B cell (primary cell): Measurements from ENCODE around the gene ERC2. TPM values are rescaled to one million over a fixed set of nuclear protein-coding genes. Genes with fewer than 3 reads are reported as not detected.

Experiments
- ATAC-seq: fragments of 200-7000 bp; cut with Tn5 transposase; one replicate; pipeline ENCODE4 v1.10.0; 2021; ENCODE audit warnings: low read depth, mild to moderate bottlenecking, moderate number of reproducible peaks, moderate library complexity
- CTCF ChIA-PET: fragments of 350-600 bp; sonication (Branson Sonifier 250); formaldehyde crosslinking; loops from one replicate; lab custom pipeline; 2021; ENCODE audit warnings: antibody characterized with exemption, inconsistent platforms; lab: Charles Lee
- POLR2A ChIA-PET: fragments of 350-600 bp; sonication (Branson Sonifier 250); formaldehyde crosslinking; loops from one replicate; lab custom pipeline; 2021; ENCODE audit warnings: antibody characterized with exemption; lab: Charles Lee
- DNase-seq: peaks from one replicate; pipeline ENCODE4 v3.0.0; 2013
- H2AFZ ChIP-seq: 2 replicates; pipeline ENCODE4 v1.6.1; 2012; ENCODE audit warnings: mild to moderate bottlenecking, low read depth, low read length; ENCODE audit not compliant: insufficient read depth, poor library complexity, severe bottlenecking
- H3K27ac ChIP-seq, 2 donors: 1 replicate in 1 of 2; 2 replicates in 1 of 2; pipeline ENCODE4 v1.5.1; 2012 to 2013; ENCODE audit warnings: low read length in 2 of 2, mild to moderate bottlenecking in 2 of 2, moderate library complexity in 1 of 2
- H3K27me3 ChIP-seq, 4 experiments: fragments of 200-600 bp in 1 of 4; sonication (generic) in 1 of 4; replicated peaks in 1 of 4; 1 replicate in 2 of 4; 2 replicates in 2 of 4; pipeline versions ENCODE4 v1.6.1 to v1.7.0; 2013 to 2016; ENCODE audit warnings: low read length in 3 of 4, mild to moderate bottlenecking in 2 of 4, mixed read lengths in 1 of 4, moderate library complexity in 1 of 4; ENCODE audit not compliant: insufficient read depth in 4 of 4, control insufficient read depth in 3 of 4; ENCODE audit errors: control extremely low read depth in 1 of 4
- H3K36me3 ChIP-seq, 2 experiments: replicated peaks in 1 of 2; 1 replicate in 1 of 2; 2 replicates in 1 of 2; pipeline versions ENCODE4 v1.6.1 to v1.7.1; 2013; ENCODE audit warnings: low read length in 1 of 2; ENCODE audit not compliant: insufficient read depth in 2 of 2, control insufficient read depth in 1 of 2; ENCODE audit errors: control extremely low read depth in 1 of 2, extremely low read depth in 1 of 2
- H3K4me1 ChIP-seq, 2 donors: fragments of 200-600 bp in 1 of 2; sonication (generic) in 1 of 2; 1 replicate in 1 of 2; 2 replicates in 1 of 2; pipeline versions ENCODE4 v1.5.1 to v1.6.1; 2013 to 2017; ENCODE audit warnings: low read length in 2 of 2; ENCODE audit not compliant: control insufficient read depth in 2 of 2, insufficient read depth in 2 of 2
- H3K4me2 ChIP-seq: replicated peaks from 2 replicates; pipeline ENCODE3; 2012; ENCODE audit warnings: mild to moderate bottlenecking, low read depth, low read length; ENCODE audit not compliant: poor library complexity, severe bottlenecking
- H3K4me3 ChIP-seq, 5 experiments: fragments of 200-600 bp in 1 of 5; sonication (generic) in 1 of 5; 1 replicate in 3 of 5; 2 replicates in 2 of 5; pipeline versions ENCODE4 v1.5.1 to v1.7.0; 2011 to 2016; ENCODE audit warnings: low read length in 4 of 5, mild to moderate bottlenecking in 4 of 5, low read depth in 2 of 5, control low read depth in 1 of 5, moderate library complexity in 1 of 5; ENCODE audit not compliant: insufficient read depth in 1 of 5; ENCODE audit errors: control extremely low read depth in 1 of 5, extremely low read depth in 1 of 5
- H3K79me2 ChIP-seq: fragments of 200-600 bp; sonication (generic); one replicate; pipeline ENCODE4 v1.6.0; 2016; ENCODE audit warnings: low read length; ENCODE audit not compliant: control insufficient read depth, insufficient read depth
- H3K9ac ChIP-seq: fragments of 200-600 bp; sonication (generic); 2 replicates; pipeline ENCODE4 v1.6.1; 2017; ENCODE audit warnings: mild to moderate bottlenecking, low read length, moderate library complexity
- H3K9me3 ChIP-seq, 3 donors: one replicate each; pipeline versions ENCODE4 v1.6.1 to v1.7.1; 2013; ENCODE audit warnings: low read length in 2 of 3; ENCODE audit not compliant: control insufficient read depth in 2 of 3, insufficient read depth in 1 of 3; ENCODE audit errors: control extremely low read depth in 1 of 3
- H4K20me1 ChIP-seq: 2 replicates; pipeline ENCODE4 v1.6.0; 2012; ENCODE audit warnings: mild to moderate bottlenecking, low read length; ENCODE audit not compliant: insufficient read depth, control insufficient read depth, poor library complexity, severe bottlenecking
- H3K27ac Mint-ChIP-seq: one replicate; pipeline ENCODE4 v1.8.0; 2021; ENCODE audit warnings: mixed read lengths
- H3K27me3 Mint-ChIP-seq: one replicate; pipeline ENCODE4 v1.8.0; 2021; ENCODE audit warnings: mixed read lengths
- H3K4me1 Mint-ChIP-seq: one replicate; pipeline ENCODE4 v1.8.0; 2021; ENCODE audit warnings: mixed read lengths
- H3K4me3 Mint-ChIP-seq: one replicate; pipeline ENCODE4 v1.8.0; 2021; ENCODE audit warnings: mixed read lengths
- H3K9me3 Mint-ChIP-seq: one replicate; pipeline ENCODE4 v1.8.0; 2022; ENCODE audit warnings: mixed read lengths; ENCODE audit not compliant: insufficient read depth
- CTCF ChIP-seq: fragments of 200-600 bp; IDR thresholded peaks from one replicate; pipeline ENCODE4 v1.8.0; 2022; ENCODE audit warnings: antibody characterized with exemption, mild to moderate bottlenecking
- EZH2 ChIP-seq: IDR thresholded peaks from 2 replicates; pipeline ENCODE4 v1.6.1; 2012; ENCODE audit warnings: borderline replicate concordance, low read depth, mild to moderate bottlenecking, moderate library complexity, low read length; ENCODE audit not compliant: insufficient read depth, poor library complexity, severe bottlenecking
- WGBS: methylation state at CpG from one replicate; pipeline ENCODE4 v1.1.5; 2013; ENCODE audit warnings: missing lambda C conversion rate; ENCODE audit not compliant: insufficient coverage; 5-methylcytosine and 5-hydroxymethylcytosine counted together
- intact Hi-C: fragments of 100-400 bp; cut with micrococcal nuclease; formaldehyde crosslinking; loops from one replicate; pipeline ENCODE4 v1.10.0; 2022
- polyA plus RNA-seq: library from polyadenylated mRNA; depleted of rRNA; stranded (reverse); fragments of >200 nt; gene quantifications from 2 replicates; pipeline ENCODE4 v1.2.3, GENCODE V29; 2012
- total RNA-seq, 2 donors: library from RNA; stranded (reverse); fragments of 120-200 nt in 1 of 2; gene quantifications; 1 replicate in 1 of 2; 2 replicates in 1 of 2; pipeline versions ENCODE4 v1.2.3 to v1.2.4, GENCODE V29; 2013 to 2022

The ERC2 gene
- total and polyA plus RNA-seq, 2 donors (not counting 1 experiment from before 2014, with no cell fraction given), result not detected

- no peak for TF ChIP-seq EZH2
- TF ChIP-seq CTCF, result no peak
- Mint-ChIP-seq H3K4me3 (no peak overlapping the region), H3K27ac (no peak overlapping the region), H3K4me1 (no peaks in the 10 kb centered on the region), H3K9me3 (no peaks in the 10 kb centered on the region), H3K27me3 (no peaks in the 10 kb centered on the region)
- Histone ChIP-seq H3K4me3 (no peak overlapping the region), H3K27ac (no peak overlapping the region), H3K36me3 (no peaks in the 10 kb centered on the region), H3K9ac (no peak overlapping the region), H2AFZ (no peak overlapping the region), H3K9me3 (no peaks in the 10 kb centered on the region), H3K27me3 (no peaks in the 10 kb centered on the region), H3K79me2 (no peaks in the 10 kb centered on the region), H4K20me1 (no peaks in the 10 kb centered on the region), H3K4me2 (no peak overlapping the region), H3K4me1 (no peaks in the 10 kb centered on the region)
- intact Hi-C loops, result no loop called here
- WGBS, result no CpG with 5 or more reads among the region's 3 CpGs
- ChIA-PET CTCF (no interaction called here), POLR2A (no interaction called here)
- DNase-seq, result no peak
- ATAC-seq, result no peak
Observed at GRCh38 chr3:55514962-55515361, 953.3 kb downstream of the ERC2 start.

- Histone ChIP-seq H4K20me1 (no peaks in the 10 kb centered on the region), H3K9ac (no peak overlapping the region), H3K4me1 (no peaks in the 10 kb centered on the region), H3K79me2 (no peaks in the 10 kb centered on the region), H3K9me3 (no peaks in the 10 kb centered on the region), H3K27me3 (no peaks in the 10 kb centered on the region), H3K36me3 (no peaks in the 10 kb centered on the region), H3K27ac (no peak overlapping the region), H3K4me3 (no peak overlapping the region), H2AFZ (no peak overlapping the region), H3K4me2 (no peak overlapping the region)
- H3K4me3 Mint-ChIP-seq, result no peak overlapping the region
- intact Hi-C loops, result no loop called here
- WGBS, result 66% methylated on average over 9 of the region's 11 CpGs
- ChIA-PET POLR2A (no interaction called here), CTCF (no interaction called here)
- H3K27ac Mint-ChIP-seq, result no peak overlapping the region
- TF ChIP-seq CTCF (no peak), EZH2 (no peak)
- DNase-seq (no peak), ATAC-seq (no peak)
- H3K9me3 Mint-ChIP-seq, result no peaks in the 10 kb centered on the region
- H3K4me1 Mint-ChIP-seq, result no peaks in the 10 kb centered on the region
- peaks cover 2% of the 10 kb centered on the region for H3K27me3 Mint-ChIP-seq
Observed at GRCh38 chr3:55512571-55513343, 955.5 kb downstream of the ERC2 start.
